K562 (cell line): ENCODE measurements around the gene RCC2. TPM values are rescaled to one million over a fixed set of nuclear protein-coding genes. Genes with fewer than 3 reads are reported as not detected.
A peak's percentile ranks its signal among the peaks of the same experiment; 100 is the strongest.

ENCODE experiments used
- ARID4B ChIP-seq: sonication (generic); formaldehyde crosslinking; IDR thresholded peaks from 2 replicates; pipeline ENCODE4 v1.8.0; 2022; ENCODE audit warnings: mild to moderate bottlenecking, missing genetic modification reagents
- BRD4 ChIP-seq: fragments of 200-600 bp; sonication (generic); IDR thresholded peaks from 2 replicates; pipeline ENCODE4 v1.6.1; 2017; ENCODE audit warnings: inconsistent platforms
- CTBP1 ChIP-seq: fragments of 450-650 bp; IDR thresholded peaks from 2 replicates; pipeline ENCODE4 v1.6.1; 2016; ENCODE audit warnings: borderline replicate concordance
- HDGF ChIP-seq: fragments of 450-650 bp; IDR thresholded peaks from 2 replicates; pipeline ENCODE4 v1.6.1; 2016
- JUND ChIP-seq, 2 experiments: IDR thresholded peaks; 2 replicates in 1 of 2; 3 replicates in 1 of 2; pipeline ENCODE4 v1.6.1; 2011; ENCODE audit warnings: borderline replicate concordance in 2 of 2, low read depth in 2 of 2, low read length in 2 of 2, improper control_type of control experiment in 1 of 2, missing biosample characterization in 1 of 2, missing genetic modification characterization in 1 of 2, missing genetic modification reagents in 1 of 2
- MCM5 ChIP-seq: fragments of 450-650 bp; IDR thresholded peaks from 2 replicates; pipeline ENCODE4 v1.6.1; 2016; ENCODE audit warnings: low read depth
- MTA1 ChIP-seq: fragments of 450-650 bp; IDR thresholded peaks from 2 replicates; pipeline ENCODE4 v1.6.1; 2017; ENCODE audit warnings: borderline replicate concordance
- POLR3G ChIP-seq: IDR thresholded peaks from 2 replicates; pipeline ENCODE4 v1.6.1; 2011; ENCODE audit not compliant: insufficient read length, insufficient replicate concordance; ENCODE audit errors: extremely low read depth
- PURB ChIP-seq: sonication (generic); formaldehyde crosslinking; IDR thresholded peaks from 2 replicates; pipeline ENCODE4 v1.9.0; 2021; ENCODE audit warnings: low read depth, mild to moderate bottlenecking, missing genetic modification reagents
- RNF219 ChIP-seq: fragments of 250-450 bp; sonication (Bioruptor Pico); IDR thresholded peaks from 2 replicates; pipeline ENCODE4 v1.5.0; 2022; ENCODE audit warnings: mild to moderate bottlenecking
- SMC3 ChIP-seq: conservative IDR thresholded peaks from 2 replicates; pipeline ENCODE4 v1.6.1; 2011; ENCODE audit warnings: low read depth, low read length, improper control_type of control experiment; ENCODE audit not compliant: insufficient read depth
- SRSF3 ChIP-seq: fragments of 200-400 bp; formaldehyde crosslinking; IDR thresholded peaks from 2 replicates; pipeline ENCODE4 v1.6.1; 2016; ENCODE audit warnings: mild to moderate bottlenecking, low read length, moderate library complexity; ENCODE audit not compliant: insufficient read depth
- ZBTB7A ChIP-seq: IDR thresholded peaks from 2 replicates; pipeline ENCODE4 v1.6.1; 2011; ENCODE audit warnings: low read depth, mild to moderate bottlenecking, low read length, moderate library complexity, borderline replicate concordance; ENCODE audit not compliant: control insufficient read depth
- ZMIZ1 ChIP-seq, 2 experiments: fragments of 150-350 bp in 1 of 2; IDR thresholded peaks; 2 replicates each; pipeline ENCODE4 v1.6.1; 2012 to 2016; ENCODE audit warnings: low read depth in 2 of 2, low read length in 2 of 2, mild to moderate bottlenecking in 1 of 2, moderate library complexity in 1 of 2
- ZNF165 ChIP-seq: fragments of 250-450 bp; sonication (Bioruptor Pico); IDR thresholded peaks from 2 replicates; pipeline ENCODE4 v1.4.0; 2020; ENCODE audit warnings: borderline replicate concordance
- polyA plus RNA-seq, 8 experiments: library from polyadenylated mRNA; depleted of rRNA in 4 of 8; stranded (reverse) in 5 of 8; unstranded in 3 of 8; fragments of >200 nt; fragmentation: Nextera tagmentation in 2 of 8; fragmentation: Illumina TruSeq in 1 of 8; extraction: Ambion mirVana in 2 of 8; extraction: Trizol in 1 of 8; gene quantifications; 2 replicates each; pipeline versions ENCODE4 v1.2.1 to v1.2.3, GENCODE V29; 2011 to 2014; ENCODE audit warnings: inconsistent platforms in 1 of 8, missing spikeins in 1 of 8
- total RNA-seq, 7 experiments: library from RNA; depleted of rRNA in 6 of 7; stranded (reverse); fragments of >200 nt in 6 of 7; fragmentation: Illumina TruSeq in 2 of 7; extraction: Trizol in 2 of 7; gene quantifications; 2 replicates each; pipeline versions ENCODE4 v1.2.1 to v1.2.3, GENCODE V29; 2011 to 2021; ENCODE audit warnings: low replicate concordance in 1 of 7
- TF ChIP-seq, protein P1 (sequence below): fragments of 450-650 bp; IDR thresholded peaks from 2 replicates; pipeline ENCODE4 v1.6.1; 2016

Gene RCC2
- total and polyA plus RNA-seq, 9 of the 15 experiments (the other 6 are each of a cell fraction or from before 2014, with no cell fraction given), result 31.8 to 292 (median 116) TPM

DNA sequence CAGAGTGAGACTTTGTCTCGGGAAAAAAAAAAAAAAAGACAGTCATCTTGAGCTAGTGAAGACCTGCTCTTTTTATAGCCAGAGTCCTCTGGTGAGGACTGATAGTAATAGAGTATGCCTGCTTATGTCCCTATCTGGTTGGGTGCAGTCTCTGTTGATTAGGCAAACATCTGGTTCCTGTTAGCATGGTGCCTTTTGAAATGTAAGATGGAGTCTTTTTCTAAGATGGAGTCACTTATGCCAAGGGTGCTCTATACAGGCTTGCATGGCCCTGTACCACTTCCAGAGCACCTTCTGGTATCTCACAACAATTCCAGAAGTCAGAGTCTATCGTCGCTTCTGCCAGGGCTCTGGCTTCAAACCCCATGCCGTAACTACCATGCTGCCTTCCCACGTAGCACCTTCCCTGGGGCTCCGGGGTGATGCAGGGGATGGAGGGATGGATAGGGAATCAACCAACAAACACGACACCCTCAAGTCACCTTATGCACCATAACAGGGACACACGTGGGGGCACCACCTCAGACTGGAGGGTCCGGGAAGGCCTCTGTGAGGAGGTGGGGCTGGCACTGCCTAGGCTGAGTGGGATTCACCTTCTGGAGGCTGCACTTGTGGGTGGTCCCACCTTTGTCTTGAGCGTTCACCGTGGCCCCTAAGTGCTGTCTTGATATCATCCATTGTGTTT is 79.1 kb downstream of the RCC2 start (continued):
- no peak for TF ChIP-seq PURB (CRISPR knock-in tag)
- peak; percentile 96 for TF ChIP-seq ZNF165
- no peak for TF ChIP-seq MCM5
- TF ChIP-seq RNF219 (CRISPR knock-in tag), result no peak
- no peak for TF ChIP-seq BRD4
- no peak for TF ChIP-seq CTBP1
- TF ChIP-seq MTA1, result peak; percentile 64; the same call in 1 of the 2 replicates
- peak; percentile 16; the same call in 1 of the 2 replicates for TF ChIP-seq JUND (IDR thresholded peaks at IDR 0.05; ENCODE audit: borderline replicate concordance, low read depth, low read length)
- TF ChIP-seq JUND (tag; IDR thresholded peaks at IDR 0.05; ENCODE audit: borderline replicate concordance, low read depth, low read length), result peak; percentile 95; the same call in 2 of the 3 replicates
- TF ChIP-seq, protein P1, sequence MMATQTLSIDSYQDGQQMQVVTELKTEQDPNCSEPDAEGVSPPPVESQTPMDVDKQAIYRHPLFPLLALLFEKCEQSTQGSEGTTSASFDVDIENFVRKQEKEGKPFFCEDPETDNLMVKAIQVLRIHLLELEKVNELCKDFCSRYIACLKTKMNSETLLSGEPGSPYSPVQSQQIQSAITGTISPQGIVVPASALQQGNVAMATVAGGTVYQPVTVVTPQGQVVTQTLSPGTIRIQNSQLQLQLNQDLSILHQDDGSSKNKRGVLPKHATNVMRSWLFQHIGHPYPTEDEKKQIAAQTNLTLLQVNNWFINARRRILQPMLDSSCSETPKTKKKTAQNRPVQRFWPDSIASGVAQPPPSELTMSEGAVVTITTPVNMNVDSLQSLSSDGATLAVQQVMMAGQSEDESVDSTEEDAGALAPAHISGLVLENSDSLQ, result no peak
- TF ChIP-seq SRSF3, result no peak
- no peak for TF ChIP-seq HDGF
- no peak for TF ChIP-seq SMC3
- no peak for TF ChIP-seq POLR3G
- 0 out of 2 replicates have a peak, but pooled peaks have one; percentile 21 for TF ChIP-seq ZBTB7A
- peak in 1 of 2 experiments; percentile 82; a peak in 1 of 4 replicates for TF ChIP-seq ZMIZ1 (IDR thresholded peaks at IDR 0.05; ENCODE audit: low read depth in 2 of 2, low read length in 2 of 2)
- TF ChIP-seq ARID4B (CRISPR knock-in tag), result no peak
